Measurements from ENCODE around the gene NUDT1. TPM values are rescaled to one million over a fixed set of nuclear protein-coding genes. Genes with fewer than 3 reads are reported as not detected.

Gene NUDT1
- total and polyA plus RNA-seq, 4 donors = 14.1 to 38.1 (median 33.2) TPM

- Histone ChIP-seq H3K4me3 (ENCODE audit: low read depth, low read length) (no peak overlapping the region), H3K9me3 (ENCODE audit: control insufficient read depth, insufficient read depth, low read length) (no peaks in the 10 kb centered on the region), H3K27ac (ENCODE audit: low read depth, low read length) (no peak overlapping the region), H3K36me3 (ENCODE audit: control insufficient read depth, insufficient read depth, low read length) (peaks cover 62% of the 10 kb centered on the region), H3K4me1 (ENCODE audit: control insufficient read depth, insufficient read depth, low read length) (peaks cover 31% of the 10 kb centered on the region), H3K27me3 (ENCODE audit: control insufficient read depth, insufficient read depth, low read length) (no peaks in the 10 kb centered on the region)
- WGBS (ENCODE audit: insufficient coverage) = 91% methylated on average over 8 of the region's 8 CpGs
- DNase-seq (ENCODE audit: low read depth in 4 of 6, low spot score in 6 of 6) = no peak
These were observed 11.8 kb upstream of the NUDT1 start for GRCh38 chr7:2230226-2230625.

GRCh38 chr7:2230882-2231281 lies 11.1 kb upstream of the NUDT1 start:
- H3K27me3 ChIP-seq (ENCODE audit: control insufficient read depth, insufficient read depth, low read length) = no peaks in the 10 kb centered on the region
- H3K9me3 ChIP-seq (ENCODE audit: control insufficient read depth, insufficient read depth, low read length) = no peaks in the 10 kb centered on the region
- no peak overlapping the region for H3K27ac ChIP-seq (ENCODE audit: low read depth, low read length)
- H3K4me1 ChIP-seq (ENCODE audit: control insufficient read depth, insufficient read depth, low read length) = peaks cover 31% of the 10 kb centered on the region
- H3K36me3 ChIP-seq (ENCODE audit: control insufficient read depth, insufficient read depth, low read length) = peaks cover 61% of the 10 kb centered on the region
- no peak for DNase-seq (ENCODE audit: low read depth in 4 of 6, low spot score in 6 of 6)
- no peak overlapping the region for H3K4me3 ChIP-seq (ENCODE audit: low read depth, low read length)
- 85% methylated on average over 4 of the region's 9 CpGs for WGBS (ENCODE audit: insufficient coverage)

GRCh38 chr7:2231992-2232765 lies 9.8 kb upstream of the NUDT1 start:
- DNase-seq (ENCODE audit: low read depth in 4 of 6, low spot score in 6 of 6) = no peak
- no peaks in the 10 kb centered on the region for H3K27me3 ChIP-seq (ENCODE audit: control insufficient read depth, insufficient read depth, low read length)
- no peak overlapping the region for H3K27ac ChIP-seq (ENCODE audit: low read depth, low read length)
- peak overlapping the region; percentile 87 for H3K4me3 ChIP-seq (ENCODE audit: low read depth, low read length)
- no peaks in the 10 kb centered on the region for H3K9me3 ChIP-seq (ENCODE audit: control insufficient read depth, insufficient read depth, low read length)
- H3K4me1 ChIP-seq (ENCODE audit: control insufficient read depth, insufficient read depth, low read length) = peaks cover 31% of the 10 kb centered on the region
- 3% methylated on average over 38 of the region's 46 CpGs for WGBS (ENCODE audit: insufficient coverage)
- H3K36me3 ChIP-seq (ENCODE audit: control insufficient read depth, insufficient read depth, low read length) = peaks cover 57% of the 10 kb centered on the region

GRCh38 chr7:2232766-2233520 lies 9.1 kb upstream of the NUDT1 start, which contains the start of gene MAD1L1:
Gene MAD1L1 (minus strand): TSS chr7:2232945. CDS start chr7:2230133, 2,812 bp downstream.
- H3K9me3 ChIP-seq (ENCODE audit: control insufficient read depth, insufficient read depth, low read length) = no peaks in the 10 kb centered on the region
- WGBS (ENCODE audit: insufficient coverage) = 0% methylated on average over 61 of the region's 63 CpGs
- peaks cover 31% of the 10 kb centered on the region for H3K4me1 ChIP-seq (ENCODE audit: control insufficient read depth, insufficient read depth, low read length)
- H3K27ac ChIP-seq (ENCODE audit: low read depth, low read length) = peak within 1 kb of the TSS; percentile 79
- no peaks in the 10 kb centered on the region for H3K27me3 ChIP-seq (ENCODE audit: control insufficient read depth, insufficient read depth, low read length)
- H3K36me3 ChIP-seq (ENCODE audit: control insufficient read depth, insufficient read depth, low read length) = peaks cover 57% of the 10 kb centered on the region
- peak; percentile 78 to 97 (median 84) for DNase-seq (ENCODE audit: low read depth in 4 of 6, low spot score in 6 of 6)
- peak within 1 kb of the TSS; percentile 87 for H3K4me3 ChIP-seq (ENCODE audit: low read depth, low read length)

- no peak overlapping the region for H3K4me3 ChIP-seq (ENCODE audit: low read depth, low read length)
- no peaks in the 10 kb centered on the region for H3K27me3 ChIP-seq (ENCODE audit: control insufficient read depth, insufficient read depth, low read length)
- 71% methylated on average over 2 of the region's 3 CpGs for WGBS (ENCODE audit: insufficient coverage)
- H3K36me3 ChIP-seq (ENCODE audit: control insufficient read depth, insufficient read depth, low read length) = peaks cover 56% of the 10 kb centered on the region
- no peaks in the 10 kb centered on the region for H3K9me3 ChIP-seq (ENCODE audit: control insufficient read depth, insufficient read depth, low read length)
- H3K4me1 ChIP-seq (ENCODE audit: control insufficient read depth, insufficient read depth, low read length) = peaks cover 31% of the 10 kb centered on the region
- peak overlapping the region; percentile 61 for H3K27ac ChIP-seq (ENCODE audit: low read depth, low read length)
- DNase-seq (ENCODE audit: low read depth in 4 of 6, low spot score in 6 of 6) = peak in 1 of 6 donors; percentile 57
These were observed 8.1 kb upstream of the NUDT1 start for GRCh38 chr7:2233926-2234325.

- no peak for DNase-seq (ENCODE audit: low read depth in 4 of 6, low spot score in 6 of 6)
- WGBS (ENCODE audit: insufficient coverage) = 90% methylated on average over 10 of the region's 12 CpGs
- Histone ChIP-seq H3K9me3 (ENCODE audit: control insufficient read depth, insufficient read depth, low read length) (no peaks in the 10 kb centered on the region), H3K27ac (ENCODE audit: low read depth, low read length) (no peak overlapping the region), H3K27me3 (ENCODE audit: control insufficient read depth, insufficient read depth, low read length) (no peaks in the 10 kb centered on the region), H3K4me1 (ENCODE audit: control insufficient read depth, insufficient read depth, low read length) (peaks cover 25% of the 10 kb centered on the region), H3K36me3 (ENCODE audit: control insufficient read depth, insufficient read depth, low read length) (peaks cover 50% of the 10 kb centered on the region), H3K4me3 (ENCODE audit: low read depth, low read length) (no peak overlapping the region)
These were observed 4.9 kb upstream of the NUDT1 start for GRCh38 chr7:2237109-2237602.

GRCh38 chr7:2239242-2239641 lies 2.8 kb upstream of the NUDT1 start:
- Histone ChIP-seq H3K4me3 (ENCODE audit: low read depth, low read length) (no peak overlapping the region), H3K36me3 (ENCODE audit: control insufficient read depth, insufficient read depth, low read length) (peaks cover 51% of the 10 kb centered on the region), H3K9me3 (ENCODE audit: control insufficient read depth, insufficient read depth, low read length) (no peaks in the 10 kb centered on the region), H3K4me1 (ENCODE audit: control insufficient read depth, insufficient read depth, low read length) (peaks cover 26% of the 10 kb centered on the region), H3K27me3 (ENCODE audit: control insufficient read depth, insufficient read depth, low read length) (no peaks in the 10 kb centered on the region), H3K27ac (ENCODE audit: low read depth, low read length) (no peak overlapping the region)
- WGBS (ENCODE audit: insufficient coverage) = 97% methylated on average over 17 of the region's 17 CpGs
- DNase-seq (ENCODE audit: low read depth in 4 of 6, low spot score in 6 of 6) = no peak

GRCh38 chr7:2242541-2243429 lies 759 bp downstream of the NUDT1 start:
- H3K36me3 ChIP-seq (ENCODE audit: control insufficient read depth, insufficient read depth, low read length) = peaks cover 54% of the 10 kb centered on the region
- H3K4me1 ChIP-seq (ENCODE audit: control insufficient read depth, insufficient read depth, low read length) = peaks cover 47% of the 10 kb centered on the region
- no peaks in the 10 kb centered on the region for H3K9me3 ChIP-seq (ENCODE audit: control insufficient read depth, insufficient read depth, low read length)
- peak overlapping the region; percentile 91 for H3K4me3 ChIP-seq (ENCODE audit: low read depth, low read length)
- H3K27me3 ChIP-seq (ENCODE audit: control insufficient read depth, insufficient read depth, low read length) = no peaks in the 10 kb centered on the region
- DNase-seq (ENCODE audit: low read depth in 4 of 6, low spot score in 6 of 6) = no peak
- no peak overlapping the region for H3K27ac ChIP-seq (ENCODE audit: low read depth, low read length)
- WGBS (ENCODE audit: insufficient coverage) = 4% methylated on average over 21 of the region's 21 CpGs

GRCh38 chr7:2243458-2243857 lies 1.4 kb downstream of the NUDT1 start:
- no peak for DNase-seq (ENCODE audit: low read depth in 4 of 6, low spot score in 6 of 6)
- H3K4me3 ChIP-seq (ENCODE audit: low read depth, low read length) = no peak overlapping the region
- no peaks in the 10 kb centered on the region for H3K9me3 ChIP-seq (ENCODE audit: control insufficient read depth, insufficient read depth, low read length)
- H3K27ac ChIP-seq (ENCODE audit: low read depth, low read length) = no peak overlapping the region
- peaks cover 47% of the 10 kb centered on the region for H3K4me1 ChIP-seq (ENCODE audit: control insufficient read depth, insufficient read depth, low read length)
- peaks cover 50% of the 10 kb centered on the region for H3K36me3 ChIP-seq (ENCODE audit: control insufficient read depth, insufficient read depth, low read length)
- H3K27me3 ChIP-seq (ENCODE audit: control insufficient read depth, insufficient read depth, low read length) = no peaks in the 10 kb centered on the region
- 88% methylated on average over 9 of the region's 12 CpGs for WGBS (ENCODE audit: insufficient coverage)
